CD1c-positive myeloid dendritic cell (primary cell): ENCODE measurements around the gene C1orf198.

Source experiments
- DNase-seq: peaks from one replicate; pipeline ENCODE4 v3.0.0-alpha.2; 2016; ENCODE audit errors: extremely low spot score

Gene C1orf198

GRCh38 chr1:230867903-230868735, at the start of gene C1orf198:
TSS of gene C1orf198 (minus strand) at chr1:230868521. CDS start at chr1:230868512, 9 bp downstream.
- peak; percentile 68 for DNase-seq

- DNase-seq: peak; percentile 83
These were observed 49.2 kb upstream of the C1orf198 start for GRCh38 chr1:230917284-230918135.

DNA sequence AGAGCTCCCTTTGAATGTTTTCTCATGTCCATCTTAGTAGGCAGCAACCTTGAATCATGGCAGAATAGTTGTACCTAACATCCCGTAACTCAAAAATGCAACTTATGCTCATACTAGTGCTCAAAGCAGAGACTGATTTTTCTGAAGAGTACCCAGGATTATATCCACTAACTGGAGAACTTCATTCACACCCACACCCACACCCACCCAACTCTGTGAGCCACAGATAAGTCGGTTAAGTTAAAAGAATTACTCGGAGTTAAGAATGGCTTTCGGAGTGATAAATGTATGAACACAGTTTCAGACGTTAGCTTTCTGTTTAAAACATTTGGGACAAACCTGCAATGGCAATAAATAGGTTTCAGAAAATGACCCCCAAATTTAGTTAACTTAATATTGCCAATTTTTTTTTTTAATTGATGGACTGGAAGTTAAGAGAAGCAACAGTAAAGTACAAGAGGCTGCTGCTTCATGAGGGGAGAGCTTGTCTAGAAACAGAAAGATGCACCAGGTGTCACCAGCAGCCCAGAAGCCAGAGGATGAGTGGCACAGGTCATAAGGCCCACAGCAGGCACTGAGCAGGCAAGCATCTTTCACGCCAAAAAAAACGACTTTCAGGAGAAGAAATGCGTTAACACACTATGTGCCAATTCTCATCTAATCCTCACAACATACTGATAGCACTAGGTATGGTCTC, 48.4 kb upstream of the C1orf198 start:
- DNase-seq: no peak

DNA sequence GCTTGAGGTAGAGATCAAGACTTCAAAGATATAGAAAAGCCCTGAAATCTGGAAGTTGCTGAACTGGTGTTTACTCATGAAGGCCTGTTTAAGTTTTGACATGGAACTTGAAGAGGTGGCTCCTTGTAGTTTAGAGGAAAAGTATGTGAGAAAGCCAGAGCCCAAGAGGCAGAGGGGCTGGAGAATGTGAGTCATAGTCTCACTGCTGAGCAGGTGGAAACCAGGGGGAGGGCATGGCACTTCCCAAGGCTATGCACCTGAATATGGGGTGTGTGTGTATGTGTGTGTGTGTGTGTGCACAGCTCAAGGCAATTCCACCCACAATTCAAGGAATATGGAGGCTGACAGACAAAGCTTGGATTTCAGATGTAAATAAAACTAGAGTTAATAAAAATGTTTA, 46.8 kb upstream of the C1orf198 start:
- no peak for DNase-seq

DNA sequence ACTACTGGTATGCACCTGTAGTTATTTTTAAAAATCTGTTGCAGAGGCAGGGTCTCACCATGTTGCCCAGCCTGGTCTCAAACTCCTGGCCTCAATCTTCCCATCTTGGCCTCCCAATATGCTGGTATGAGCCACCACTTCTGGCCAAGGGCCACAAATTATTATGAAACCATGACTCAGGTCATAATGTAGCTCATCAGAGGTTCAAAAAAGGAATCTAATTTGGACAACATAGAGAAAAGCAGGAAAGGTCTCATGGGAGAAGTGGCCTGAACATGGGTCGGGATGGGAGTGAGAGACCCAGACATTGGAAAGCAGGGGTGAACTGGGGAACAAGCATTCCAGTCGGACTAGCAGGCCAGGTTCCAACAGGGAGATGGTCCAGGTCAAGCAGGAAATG, 45.2 kb upstream of the C1orf198 start:
- DNase-seq: no peak

DNA sequence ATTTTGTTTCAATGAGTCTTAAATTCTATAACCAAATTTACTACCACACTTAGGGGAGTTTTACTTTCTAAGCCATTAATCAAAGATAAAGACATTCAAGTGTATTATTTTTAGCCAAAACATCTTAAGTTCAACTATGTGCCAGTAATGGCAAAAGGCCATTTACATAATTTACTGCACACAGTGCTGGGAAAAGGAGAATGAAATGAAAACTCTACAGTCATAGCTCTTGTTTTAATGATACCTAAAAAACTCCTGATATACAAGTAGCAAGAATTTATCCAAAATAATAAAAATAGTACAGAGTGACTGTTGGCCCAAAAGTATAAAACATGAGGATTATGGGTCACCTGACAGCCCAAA, 42.4 kb upstream of the C1orf198 start:
- DNase-seq: no peak

DNA sequence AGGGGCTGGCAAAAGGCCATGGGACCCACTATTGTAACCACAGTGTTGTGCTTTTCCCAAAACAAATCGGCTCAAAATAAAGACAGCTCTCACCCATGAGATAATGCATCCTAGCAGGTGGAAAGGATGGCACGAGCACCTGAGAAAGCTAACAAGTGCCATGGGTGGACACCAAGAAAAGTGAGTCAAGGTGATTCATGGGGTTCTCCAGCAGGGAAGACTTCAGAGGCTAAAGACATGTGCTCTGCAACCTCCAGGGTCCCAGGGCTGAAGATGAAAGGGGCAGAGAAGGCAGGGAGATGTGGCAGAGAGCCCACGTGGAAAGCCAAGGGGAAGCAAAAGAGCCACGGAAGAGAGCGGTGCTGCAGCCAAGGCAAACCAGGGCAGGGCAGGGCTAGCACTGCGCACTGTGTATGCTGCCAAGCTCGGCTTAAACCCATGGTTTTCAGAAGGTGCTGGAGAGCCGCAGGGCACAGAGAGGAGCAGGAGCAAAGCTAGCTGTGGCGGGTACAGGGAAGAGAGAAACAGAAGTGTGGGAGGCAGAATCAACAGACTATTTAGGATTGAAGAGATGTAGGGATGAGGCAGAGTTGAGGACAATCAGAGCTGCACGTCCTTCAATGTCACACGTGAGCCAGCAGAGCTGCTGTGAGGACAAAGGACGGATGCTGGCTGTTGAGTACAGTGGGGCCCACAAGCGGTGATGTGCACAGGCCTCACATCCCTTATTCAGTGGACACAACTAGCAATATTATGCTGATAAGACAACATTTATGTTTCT, 41.8 kb upstream of the C1orf198 start:
- no peak for DNase-seq

- DNase-seq: no peak
These were observed 39.3 kb upstream of the C1orf198 start for GRCh38 chr1:230907472-230908205.

DNA sequence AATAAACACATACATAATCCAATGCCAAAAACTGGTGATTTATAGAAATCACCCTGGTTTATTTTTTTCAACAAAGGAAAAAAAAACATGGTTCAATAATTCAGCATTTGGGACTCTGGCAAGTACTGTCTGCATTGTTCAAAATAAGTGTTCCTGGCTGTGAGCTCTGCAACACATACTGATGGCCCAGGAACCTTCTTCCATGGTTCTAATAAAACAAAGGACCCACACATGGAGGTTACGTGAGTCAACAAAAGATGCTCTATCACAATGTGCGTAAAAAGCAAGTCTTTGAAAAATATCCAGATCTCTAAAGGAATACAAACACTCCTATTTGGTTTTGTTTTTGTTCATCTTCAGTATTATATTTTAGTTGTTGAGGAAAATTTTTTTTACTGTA, 37.9 kb upstream of the C1orf198 start:
- no peak for DNase-seq

- no peak for DNase-seq
These were observed 37.4 kb upstream of the C1orf198 start for GRCh38 chr1:230905733-230906132.

- no peak for DNase-seq
These were observed 34.1 kb upstream of the C1orf198 start for GRCh38 chr1:230902349-230902923.

GRCh38 chr1:230901671-230902070, 33.4 kb upstream of the C1orf198 start:
- DNase-seq: no peak

GRCh38 chr1:230900984-230901383, 32.7 kb upstream of the C1orf198 start:
- DNase-seq: no peak

DNA sequence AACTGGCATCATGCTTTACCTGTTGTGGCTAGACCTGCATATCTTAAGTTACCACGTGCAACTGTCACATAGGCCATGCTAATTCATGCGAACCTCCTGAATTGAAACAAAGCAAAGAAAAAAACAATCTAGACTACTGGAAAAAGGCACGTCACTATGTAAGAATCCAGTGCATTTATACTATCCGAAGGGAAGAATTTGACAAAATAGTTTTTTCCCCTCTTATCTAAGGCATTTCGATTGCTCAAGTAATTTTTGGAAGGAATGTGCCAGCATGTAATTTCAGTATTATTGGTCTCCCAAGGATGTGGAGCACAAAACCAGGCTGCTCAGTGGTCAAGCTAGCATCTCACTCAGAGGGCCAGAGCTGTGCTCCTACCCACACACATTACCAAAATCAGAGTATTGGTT, 31.5 kb upstream of the C1orf198 start:
- no peak for DNase-seq

- no peak for DNase-seq
These were observed 30.4 kb upstream of the C1orf198 start for GRCh38 chr1:230898748-230899147.

DNA sequence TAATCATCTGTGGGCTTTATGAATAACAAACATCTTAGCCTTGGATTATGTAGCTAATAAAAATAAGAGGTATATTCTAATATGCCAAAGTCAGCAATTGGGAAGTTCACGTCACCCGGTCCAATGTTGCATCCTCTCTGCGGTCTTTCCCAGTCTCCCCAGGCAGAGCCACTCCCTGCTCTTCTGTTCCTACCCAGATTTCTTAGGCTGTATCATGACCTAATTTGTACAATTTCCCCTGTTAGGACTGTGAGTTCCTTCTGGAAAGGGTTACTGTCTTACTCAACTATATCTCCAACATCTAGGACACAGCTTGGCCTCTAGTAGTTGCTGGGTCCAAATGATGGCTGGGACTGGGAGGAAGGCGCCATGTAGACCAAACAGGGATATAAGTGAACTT, 29.8 kb upstream of the C1orf198 start:
- no peak for DNase-seq

DNA sequence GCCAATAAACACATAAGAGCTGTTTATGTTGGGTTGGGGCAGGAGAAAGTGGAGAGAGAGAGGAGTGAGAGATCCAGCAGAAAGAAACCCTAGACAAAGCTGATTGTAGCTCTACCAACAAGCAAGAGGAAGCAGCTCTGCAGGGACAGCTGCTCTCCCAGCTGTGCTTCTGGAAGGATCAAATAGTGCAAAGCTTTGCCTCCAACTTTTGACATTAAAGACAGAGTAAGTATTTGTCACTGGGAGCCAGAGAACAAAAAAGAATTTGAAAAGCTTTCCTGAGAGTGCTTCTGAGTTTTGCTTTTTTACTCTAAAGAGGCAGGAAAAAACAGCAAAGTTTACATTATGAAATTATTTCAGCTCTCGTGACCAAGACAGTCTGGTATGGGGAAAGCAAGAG, 28.5 kb upstream of the C1orf198 start:
- DNase-seq: no peak

DNA sequence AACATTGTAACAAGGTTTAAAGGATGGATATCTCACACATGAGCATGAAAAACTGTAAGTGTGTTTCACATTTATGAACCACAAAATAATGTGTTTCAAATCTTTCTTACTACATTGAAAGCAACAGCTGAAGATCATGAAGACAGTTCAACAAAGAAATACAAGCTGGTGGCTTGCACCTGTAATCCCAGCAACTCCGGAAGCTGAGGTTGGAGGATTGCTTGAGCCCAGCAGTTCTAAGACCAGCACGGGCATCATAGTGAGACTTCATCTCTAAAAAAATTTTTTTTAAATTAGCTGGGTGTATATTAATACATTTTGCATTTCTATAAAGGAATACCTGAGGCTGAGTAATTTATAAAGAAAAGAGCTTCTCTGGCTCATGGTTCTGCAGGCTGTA, 27.1 kb upstream of the C1orf198 start:
- DNase-seq: no peak

- no peak for DNase-seq
These were observed 26.3 kb upstream of the C1orf198 start for GRCh38 chr1:230894664-230895063.

- no peak for DNase-seq
These were observed 25.7 kb upstream of the C1orf198 start for GRCh38 chr1:230894032-230894431.
